SK-N-SH treated with all-trans-retinoic acid at 6 μM for 48 hours (cell line): ENCODE data around the gene AGAP2.

Experiments
- CREB5 ChIP-seq: fragments of 250-450 bp; sonication (Bioruptor Pico); IDR thresholded peaks from 2 replicates; pipeline ENCODE4 v1.5.1; 2020; ENCODE audit warnings: low read depth, mild to moderate bottlenecking, moderate library complexity
- ESRRG ChIP-seq: fragments of 250-450 bp; sonication (Bioruptor Pico); IDR thresholded peaks from 2 replicates; pipeline ENCODE4 v1.6.1; 2021; ENCODE audit warnings: mild to moderate bottlenecking
- GLIS3 ChIP-seq: fragments of 250-450 bp; sonication (Bioruptor Pico); IDR thresholded peaks from 2 replicates; pipeline ENCODE4 v1.5.0; 2020; ENCODE audit warnings: mild to moderate bottlenecking, moderate library complexity
- OSR1 ChIP-seq: fragments of 250-450 bp; sonication (Bioruptor Pico); IDR thresholded peaks from 2 replicates; pipeline ENCODE4 v1.8.0; 2022; ENCODE audit warnings: moderate library complexity, mild to moderate bottlenecking, inconsistent platforms
- TCF4 ChIP-seq: fragments of 250-450 bp; sonication (Bioruptor Pico); IDR thresholded peaks from 2 replicates; pipeline ENCODE4 v1.8.0; 2021; ENCODE audit warnings: mild to moderate bottlenecking, moderate library complexity, borderline replicate concordance
- TSHZ2 ChIP-seq: fragments of 250-450 bp; sonication (Bioruptor Pico); IDR thresholded peaks from 2 replicates; pipeline ENCODE4 v1.5.0; 2020; ENCODE audit warnings: mild to moderate bottlenecking, moderate library complexity
- ZFP30 ChIP-seq: fragments of 450-650 bp; formaldehyde crosslinking; IDR thresholded peaks from 2 replicates; pipeline ENCODE4 v1.5.0; 2022; ENCODE audit warnings: mild to moderate bottlenecking, moderate library complexity
- ZNF565 ChIP-seq: fragments of 450-650 bp; formaldehyde crosslinking; conservative IDR thresholded peaks from 2 replicates; pipeline ENCODE4 v1.5.0; 2020; ENCODE audit warnings: low read depth, mild to moderate bottlenecking, moderate library complexity
- TF ChIP-seq, protein P1 (sequence below): fragments of 250-450 bp; sonication (Bioruptor Pico); IDR thresholded peaks from 2 replicates; pipeline ENCODE4 v1.8.0; 2021; ENCODE audit warnings: low read depth, mild to moderate bottlenecking, moderate library complexity, borderline replicate concordance

DNA sequence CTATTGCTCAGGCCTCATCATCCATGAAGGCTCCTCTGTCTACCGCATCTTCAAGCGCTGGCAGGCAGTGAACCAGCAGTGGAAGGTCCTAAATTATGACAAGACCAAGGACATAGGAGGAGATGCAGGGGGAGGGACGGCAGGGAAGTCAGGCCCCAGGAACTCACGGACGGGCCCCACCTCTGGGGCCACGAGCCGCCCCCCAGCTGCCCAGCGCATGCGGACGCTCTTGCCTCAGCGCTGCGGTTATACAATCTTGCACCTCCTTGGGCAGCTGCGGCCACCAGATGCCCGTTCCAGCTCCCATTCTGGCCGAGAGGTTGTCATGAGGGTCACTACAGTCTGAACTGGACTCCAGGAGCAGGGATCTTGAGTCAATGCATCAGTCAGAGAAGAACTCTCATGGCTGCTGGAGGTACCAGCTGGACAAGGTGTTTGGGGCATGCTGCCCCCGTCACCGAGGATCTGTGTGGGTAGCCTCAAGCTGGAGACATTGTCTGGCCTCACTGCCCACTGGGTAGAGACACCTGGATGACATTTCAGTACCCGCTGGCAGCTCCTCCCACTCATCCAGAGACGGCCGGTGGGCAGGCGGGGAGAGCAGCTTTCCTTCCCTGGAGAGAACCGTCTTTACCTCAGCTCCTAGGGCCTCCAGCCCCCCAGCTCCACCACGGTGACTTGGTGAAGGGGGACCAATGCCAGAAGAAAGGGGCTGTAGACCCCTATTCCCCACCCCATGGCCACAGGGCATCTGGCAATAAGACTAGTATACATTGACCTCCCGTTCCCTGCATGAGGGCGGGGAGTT is 20.2 kb upstream of the AGAP2 start:
- TF ChIP-seq ZFP30: no peak
- no peak for TF ChIP-seq GLIS3
- no peak for TF ChIP-seq ZNF565 (CRISPR knock-in tag)
- no peak for TF ChIP-seq CREB5 (CRISPR knock-in tag)
- no peak for TF ChIP-seq TCF4 (CRISPR knock-in tag)
- no peak for TF ChIP-seq ESRRG (CRISPR knock-in tag)
- no peak for TF ChIP-seq OSR1 (CRISPR knock-in tag)
- no peak for TF ChIP-seq TSHZ2 (CRISPR knock-in tag)
- TF ChIP-seq, protein P1, sequence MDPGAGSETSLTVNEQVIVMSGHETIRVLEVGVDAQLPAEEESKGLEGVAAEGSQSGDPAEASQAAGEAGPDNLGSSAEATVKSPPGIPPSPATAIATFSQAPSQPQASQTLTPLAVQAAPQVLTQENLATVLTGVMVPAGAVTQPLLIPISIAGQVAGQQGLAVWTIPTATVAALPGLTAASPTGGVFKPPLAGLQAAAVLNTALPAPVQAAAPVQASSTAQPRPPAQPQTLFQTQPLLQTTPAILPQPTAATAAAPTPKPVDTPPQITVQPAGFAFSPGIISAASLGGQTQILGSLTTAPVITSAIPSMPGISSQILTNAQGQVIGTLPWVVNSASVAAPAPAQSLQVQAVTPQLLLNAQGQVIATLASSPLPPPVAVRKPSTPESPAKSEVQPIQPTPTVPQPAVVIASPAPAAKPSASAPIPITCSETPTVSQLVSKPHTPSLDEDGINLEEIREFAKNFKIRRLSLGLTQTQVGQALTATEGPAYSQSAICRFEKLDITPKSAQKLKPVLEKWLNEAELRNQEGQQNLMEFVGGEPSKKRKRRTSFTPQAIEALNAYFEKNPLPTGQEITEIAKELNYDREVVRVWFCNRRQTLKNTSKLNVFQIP (CRISPR knock-in tag): no peak
